Mucosa of rectum (tissue), 2 donors: Measurements from ENCODE around the gene GRM4.
A peak's percentile ranks its signal among the peaks of the same experiment; 100 is the strongest.

Experiments used
- H3K27ac ChIP-seq, 2 donors: one replicate each; pipeline ENCODE4 v1.7.0; 2013; ENCODE audit warnings: inconsistent platforms in 2 of 2, low read depth in 2 of 2, low read length in 2 of 2
- H3K27me3 ChIP-seq, 2 donors: one replicate each; pipeline ENCODE4 v1.7.0; 2013; ENCODE audit warnings: low read length in 2 of 2; ENCODE audit not compliant: control insufficient read depth in 2 of 2, insufficient read depth in 2 of 2
- H3K36me3 ChIP-seq, 2 donors: one replicate each; pipeline ENCODE4 v1.7.0; 2013; ENCODE audit warnings: low read length in 2 of 2; ENCODE audit not compliant: control insufficient read depth in 2 of 2, insufficient read depth in 2 of 2
- H3K4me1 ChIP-seq, 2 donors: one replicate each; pipeline ENCODE4 v1.7.0; 2013; ENCODE audit warnings: low read length in 2 of 2, mild to moderate bottlenecking in 1 of 2; ENCODE audit not compliant: control insufficient read depth in 2 of 2, insufficient read depth in 2 of 2
- H3K4me3 ChIP-seq, 2 donors: one replicate each; pipeline ENCODE4 v1.7.0; 2013; ENCODE audit warnings: low read length in 2 of 2
- H3K9ac ChIP-seq, 2 donors: one replicate each; pipeline ENCODE4 v1.7.0; 2013; ENCODE audit warnings: low read length in 2 of 2, low read depth in 1 of 2, mild to moderate bottlenecking in 1 of 2
- H3K9me3 ChIP-seq, 2 donors: one replicate each; pipeline ENCODE4 v1.7.0; 2013; ENCODE audit warnings: low read length in 2 of 2; ENCODE audit not compliant: control insufficient read depth in 2 of 2
- donor health status: healthy.
- donor health status: Normal muscosa, but diverticular disease.

Gene GRM4

GRCh38 chr6:34157851-34158250, 12.0 kb upstream of the GRM4 start:
- H3K36me3 ChIP-seq = no peaks in the 10 kb centered on the region

GRCh38 chr6:34157236-34157830, 11.4 kb upstream of the GRM4 start:
- Histone ChIP-seq H3K9me3 (peaks cover 2 to 5% of the 10 kb centered on the region in 2 donors), H3K9ac (no peak overlapping the region), H3K4me3 (no peak overlapping the region), H3K27me3 (peaks cover 14 to 19% of the 10 kb centered on the region in 2 donors), H3K36me3 (no peaks in the 10 kb centered on the region), H3K4me1 (peaks cover 4 to 5% of the 10 kb centered on the region in 2 donors), H3K27ac (no peak overlapping the region)

More at GRCh38 chr6:34157851-34158250, 12.0 kb upstream of the GRM4 start:
- H3K27me3 ChIP-seq = peaks cover 14 to 16% of the 10 kb centered on the region in 2 donors
- no peak overlapping the region for H3K9ac ChIP-seq
- H3K27ac ChIP-seq = no peak overlapping the region
- peaks cover 4 to 5% of the 10 kb centered on the region in 2 donors for H3K4me1 ChIP-seq
- peaks cover 2 to 5% of the 10 kb centered on the region in 2 donors for H3K9me3 ChIP-seq
- no peak overlapping the region for H3K4me3 ChIP-seq

GRCh38 chr6:34155471-34156300, 9.8 kb upstream of the GRM4 start:
- Histone ChIP-seq H3K36me3 (no peaks in the 10 kb centered on the region), H3K4me3 (no peak overlapping the region), H3K9me3 (peaks cover 2 to 5% of the 10 kb centered on the region in 2 donors), H3K4me1 (peaks cover 4 to 5% of the 10 kb centered on the region in 2 donors), H3K9ac (no peak overlapping the region), H3K27me3 (peaks cover 17 to 26% of the 10 kb centered on the region in 2 donors), H3K27ac (no peak overlapping the region)

GRCh38 chr6:34154668-34155447, 9.0 kb upstream of the GRM4 start:
- Histone ChIP-seq H3K27ac (no peak overlapping the region), H3K9me3 (peaks cover 0 to under 1% of the 10 kb centered on the region in 2 donors), H3K9ac (no peak overlapping the region), H3K4me3 (peak overlapping the region in 1 of 2 donors; percentile 16), H3K27me3 (peaks cover 20 to 35% of the 10 kb centered on the region in 2 donors), H3K4me1 (peaks cover 4 to 5% of the 10 kb centered on the region in 2 donors), H3K36me3 (no peaks in the 10 kb centered on the region)

- Histone ChIP-seq H3K9me3 (no peaks in the 10 kb centered on the region), H3K36me3 (no peaks in the 10 kb centered on the region), H3K4me3 (no peak overlapping the region), H3K27ac (no peak overlapping the region), H3K9ac (no peak overlapping the region), H3K27me3 (peaks cover 22 to 46% of the 10 kb centered on the region in 2 donors), H3K4me1 (peaks cover 4 to 5% of the 10 kb centered on the region in 2 donors)
Observed at GRCh38 chr6:34152806-34153520, 7.1 kb upstream of the GRM4 start.

GRCh38 chr6:34152042-34152524, 6.2 kb upstream of the GRM4 start:
- Histone ChIP-seq H3K27me3 (peaks cover 17 to 46% of the 10 kb centered on the region in 2 donors), H3K9ac (no peak overlapping the region), H3K9me3 (no peaks in the 10 kb centered on the region), H3K4me1 (peaks cover 4 to 5% of the 10 kb centered on the region in 2 donors), H3K27ac (no peak overlapping the region), H3K4me3 (no peak overlapping the region), H3K36me3 (no peaks in the 10 kb centered on the region)

GRCh38 chr6:34151321-34152041, 5.6 kb upstream of the GRM4 start:
- Histone ChIP-seq H3K36me3 (no peaks in the 10 kb centered on the region), H3K27ac (no peak overlapping the region), H3K9me3 (no peaks in the 10 kb centered on the region), H3K4me1 (peaks cover 4 to 5% of the 10 kb centered on the region in 2 donors), H3K9ac (no peak overlapping the region), H3K4me3 (no peak overlapping the region), H3K27me3 (peaks cover 19 to 49% of the 10 kb centered on the region in 2 donors)

- H3K9me3 ChIP-seq = no peaks in the 10 kb centered on the region
- no peak overlapping the region for H3K27ac ChIP-seq
- peaks cover 4 to 5% of the 10 kb centered on the region in 2 donors for H3K4me1 ChIP-seq
- no peaks in the 10 kb centered on the region for H3K36me3 ChIP-seq
- peaks cover 26 to 56% of the 10 kb centered on the region in 2 donors for H3K27me3 ChIP-seq
- H3K9ac ChIP-seq = no peak overlapping the region
- H3K4me3 ChIP-seq = no peak overlapping the region
Observed at GRCh38 chr6:34150766-34151165, 4.9 kb upstream of the GRM4 start.

GRCh38 chr6:34149831-34150400, 4.0 kb upstream of the GRM4 start:
- Histone ChIP-seq H3K4me3 (no peak overlapping the region), H3K9ac (no peak overlapping the region), H3K36me3 (no peaks in the 10 kb centered on the region), H3K27me3 (peaks cover 26 to 64% of the 10 kb centered on the region in 2 donors), H3K4me1 (peaks cover 4 to 5% of the 10 kb centered on the region in 2 donors), H3K27ac (no peak overlapping the region), H3K9me3 (no peaks in the 10 kb centered on the region)
